Measurements from ENCODE around the gene EID3.

GRCh38 chr12:104347374-104348075 lies 44.0 kb downstream of the EID3 start:
- TF ChIP-seq CTCF (IDR thresholded peaks at IDR 0.05; ENCODE audit: insufficient read depth, low read length, poor library complexity, severe bottlenecking) (no peak), EZH2phosphoT487 (conservative IDR thresholded peaks at IDR 0.05; ENCODE audit: low read length) (no peak)
